T follicular helper cell (primary cell): ENCODE results near the gene RIGI.
"Not testable (repeated sequence)": the region's sequence is repeated elsewhere in the genome, so short reads cannot be mapped to it uniquely, and the experiment has no call there.

Experiments
- DNase-seq: peaks from one replicate; pipeline ENCODE4 v3.0.0-alpha.2; 2020; ENCODE audit warnings: low read depth
- total RNA-seq, 2 experiments: gene quantifications; one replicate each; lab custom pipeline; 2026; lab: John Stamatoyannopoulos, UW

Gene RIGI
- total RNA-seq = 1.6 to 9.1 reads per million in 2 experiments

- peak; percentile 74 for DNase-seq
Measured at GRCh38 chr9:32526041-32526706, at the start of gene RIGI. Gene RIGI (minus strand): TSS chr9:32526196. CDS start chr9:32526166, 30 bp downstream.

- no peak for DNase-seq
Measured at GRCh38 chr9:32574858-32575257, 48.9 kb upstream of the RIGI start.

GRCh38 chr9:32573821-32574220, 47.8 kb upstream of the RIGI start:
- DNase-seq = no peak

GRCh38 chr9:32572900-32573523, 47.0 kb upstream of the RIGI start, which contains the start of gene NDUFB6:
Gene NDUFB6 (minus strand): TSS chr9:32573159. CDS start chr9:32573060, 99 bp downstream.
- DNase-seq = peak; percentile 94

GRCh38 chr9:32571969-32572899, 46.2 kb upstream of the RIGI start:
- DNase-seq = peak; percentile 69

GRCh38 chr9:32570262-32570661, 44.3 kb upstream of the RIGI start:
- no peak for DNase-seq

- no peak for DNase-seq
Measured at GRCh38 chr9:32566770-32567169, 40.8 kb upstream of the RIGI start.

GRCh38 chr9:32565967-32566366, 40.0 kb upstream of the RIGI start:
- DNase-seq = no peak

- DNase-seq = no peak
Measured at GRCh38 chr9:32558408-32558934, 32.5 kb upstream of the RIGI start.

GRCh38 chr9:32554591-32554990, 28.6 kb upstream of the RIGI start:
- no peak for DNase-seq

- no peak for DNase-seq
Measured at GRCh38 chr9:32554107-32554506, 28.1 kb upstream of the RIGI start.

GRCh38 chr9:32552172-32552872, 26.3 kb upstream of the RIGI start, which contains the start of the genes SMIM27 and TOPORS:
Gene SMIM27 (plus strand): TSS chr9:32552327. CDS start chr9:32552435, 108 bp downstream.
Gene TOPORS (minus strand): TSS chr9:32552586. CDS start chr9:32552436, 150 bp downstream.
- DNase-seq = peak; percentile 89

GRCh38 chr9:32551276-32552051, 25.5 kb upstream of the RIGI start:
- DNase-seq = peak; percentile 17

- peak; percentile 95 for DNase-seq
Measured at GRCh38 chr9:32550562-32551275, 24.7 kb upstream of the RIGI start.

- no peak for DNase-seq
Measured at GRCh38 chr9:32550150-32550561, 24.2 kb upstream of the RIGI start.

- DNase-seq = not testable (repeated sequence)
Measured at GRCh38 chr9:32548213-32548612, 22.2 kb upstream of the RIGI start.

- no peak for DNase-seq
Measured at GRCh38 chr9:32545884-32546283, 19.9 kb upstream of the RIGI start.

- DNase-seq = no peak
Measured at GRCh38 chr9:32543047-32543446, 17.1 kb upstream of the RIGI start.

- no peak for DNase-seq
Measured at GRCh38 chr9:32533816-32534215, 7.8 kb upstream of the RIGI start.

- DNase-seq = no peak
Measured at GRCh38 chr9:32533336-32533735, 7.3 kb upstream of the RIGI start.
